Loucy (cell line): ENCODE results near the gene JKAMP.

ENCODE experiments used
- H2AFZ ChIP-seq: fragments of 200-600 bp; sonication (generic); 2 replicates; pipeline ENCODE4 v1.6.0; 2016; ENCODE audit warnings: antibody characterized with exemption, mild to moderate bottlenecking, low read length, moderate library complexity
- H3F3A ChIP-seq: fragments of 200-600 bp; 2 replicates; pipeline ENCODE4 v1.6.0; 2016; ENCODE audit warnings: antibody characterized with exemption, low read depth, mild to moderate bottlenecking
- H3K27me3 ChIP-seq: fragments of 200-600 bp; sonication (generic); 2 replicates; pipeline ENCODE4 v1.6.1; 2014; ENCODE audit warnings: low read length, mild to moderate bottlenecking; ENCODE audit not compliant: insufficient read depth, poor library complexity, severe bottlenecking
- H3K36me3 ChIP-seq: fragments of 200-600 bp; sonication (generic); 2 replicates; pipeline ENCODE4 v1.6.1; 2016; ENCODE audit warnings: low read length; ENCODE audit not compliant: insufficient read depth
- H3K4me1 ChIP-seq: fragments of 200-600 bp; sonication (generic); 2 replicates; pipeline ENCODE4 v1.5.1; 2014; ENCODE audit warnings: low read length, mild to moderate bottlenecking; ENCODE audit not compliant: insufficient read depth, poor library complexity, severe bottlenecking
- H3K4me2 ChIP-seq: fragments of 200-600 bp; sonication (generic); 2 replicates; pipeline ENCODE4 v1.6.0; 2014; ENCODE audit warnings: antibody characterized with exemption, low read length, low read depth, mild to moderate bottlenecking; ENCODE audit not compliant: poor library complexity, severe bottlenecking
- H3K4me3 ChIP-seq: fragments of 200-600 bp; sonication (generic); 2 replicates; pipeline ENCODE4 v1.5.1; 2014; ENCODE audit warnings: low read length, mild to moderate bottlenecking, mixed read lengths; ENCODE audit not compliant: poor library complexity, severe bottlenecking
- H3K79me2 ChIP-seq: fragments of 200-600 bp; sonication (generic); 2 replicates; pipeline ENCODE4 v1.6.1; 2014; ENCODE audit warnings: low read length; ENCODE audit not compliant: insufficient read depth
- H3K9ac ChIP-seq: fragments of 200-600 bp; sonication (generic); 2 replicates; pipeline ENCODE4 v1.6.0; 2014; ENCODE audit warnings: mild to moderate bottlenecking, low read depth, low read length, moderate library complexity; ENCODE audit not compliant: poor library complexity, severe bottlenecking
- H3K9me2 ChIP-seq: fragments of 200-600 bp; sonication (generic); replicated peaks from 2 replicates; pipeline ENCODE4 v1.6.1; 2016; ENCODE audit warnings: low read depth, low read length, mixed read lengths
- H3K9me3 ChIP-seq: fragments of 200-600 bp; sonication (generic); 2 replicates; pipeline ENCODE4 v1.6.1; 2014; ENCODE audit warnings: mild to moderate bottlenecking, antibody characterized with exemption, low read length, low read depth; ENCODE audit not compliant: insufficient read depth
- H4K20me1 ChIP-seq: fragments of 200-600 bp; sonication (generic); 2 replicates; pipeline ENCODE4 v1.6.0; 2014; ENCODE audit warnings: antibody characterized with exemption, low read length, mild to moderate bottlenecking; ENCODE audit not compliant: insufficient read depth, poor library complexity, severe bottlenecking
- CTCF ChIP-seq: fragments of 200-600 bp; sonication (generic); conservative IDR thresholded peaks from 2 replicates; pipeline ENCODE4 v1.5.1; 2014; ENCODE audit warnings: mild to moderate bottlenecking, antibody characterized with exemption, low read length
- EZH2phosphoT487 ChIP-seq: fragments of 200-600 bp; IDR thresholded peaks from 2 replicates; pipeline ENCODE4 v1.6.1; 2018; ENCODE audit warnings: antibody characterized with exemption, mild to moderate bottlenecking, moderate library complexity, borderline replicate concordance

JKAMP gene

GRCh38 chr14:59503256-59503655 lies 18.9 kb downstream of the JKAMP start:
- no peak for TF ChIP-seq EZH2phosphoT487
- TF ChIP-seq CTCF: no peak
- H3K4me2 ChIP-seq: no peak overlapping the region
- H3K4me1 ChIP-seq: peaks cover 4% of the 10 kb centered on the region
- H3K9me3 ChIP-seq: no peaks in the 10 kb centered on the region
- H3K9ac ChIP-seq: no peak overlapping the region
- no peak overlapping the region for H3K4me3 ChIP-seq
- H3K36me3 ChIP-seq: peaks cover 13% of the 10 kb centered on the region; the same call in 1 of the 2 replicates
- no peaks in the 10 kb centered on the region for H3K79me2 ChIP-seq
- H3K27me3 ChIP-seq: no peaks in the 10 kb centered on the region
- no peak overlapping the region for H2AFZ ChIP-seq
- H3K9me2 ChIP-seq: no peaks in the 10 kb centered on the region
- H4K20me1 ChIP-seq: no peaks in the 10 kb centered on the region
- H3F3A ChIP-seq: no peaks in the 10 kb centered on the region

GRCh38 chr14:59507063-59507751 lies 22.9 kb downstream of the JKAMP start:
- Histone ChIP-seq H3F3A (no peaks in the 10 kb centered on the region), H2AFZ (no peak overlapping the region), H4K20me1 (no peaks in the 10 kb centered on the region), H3K4me2 (no peak overlapping the region), H3K36me3 (peaks cover 6% of the 10 kb centered on the region; the same call in 1 of the 2 replicates), H3K79me2 (no peaks in the 10 kb centered on the region), H3K9me3 (no peaks in the 10 kb centered on the region), H3K27me3 (no peaks in the 10 kb centered on the region), H3K9ac (no peak overlapping the region), H3K9me2 (no peaks in the 10 kb centered on the region), H3K4me3 (no peak overlapping the region), H3K4me1 (peaks cover 4% of the 10 kb centered on the region)
- no peak for TF ChIP-seq EZH2phosphoT487
- peak; percentile 95 for TF ChIP-seq CTCF

GRCh38 chr14:59507752-59508103 lies 23.4 kb downstream of the JKAMP start:
- Histone ChIP-seq H3K9me2 (no peaks in the 10 kb centered on the region), H3K27me3 (no peaks in the 10 kb centered on the region), H3K9ac (no peak overlapping the region), H3K4me1 (peaks cover 4% of the 10 kb centered on the region), H3K79me2 (no peaks in the 10 kb centered on the region), H3K9me3 (no peaks in the 10 kb centered on the region), H3K4me2 (no peak overlapping the region), H4K20me1 (no peaks in the 10 kb centered on the region), H3K4me3 (no peak overlapping the region), H2AFZ (no peak overlapping the region), H3K36me3 (peaks cover 6% of the 10 kb centered on the region; the same call in 1 of the 2 replicates), H3F3A (no peaks in the 10 kb centered on the region)
- TF ChIP-seq CTCF (no peak), EZH2phosphoT487 (no peak)
